HG02970 (cell line): ENCODE results near the gene OCRL.
"Not testable (repeated sequence)": the region's sequence is repeated elsewhere in the genome, so short reads cannot be mapped to it uniquely, and the experiment has no call there.

Experiments used
- ATAC-seq: cut with Tn5 transposase; IDR thresholded peaks from one replicate; pipeline ENCODE4 v1.9.1; 2021; ENCODE audit warnings: mild to moderate bottlenecking, moderate library complexity, moderate number of reproducible peaks; ENCODE audit not compliant: unreplicated experiment, low FRiP score

The OCRL gene

DNA sequence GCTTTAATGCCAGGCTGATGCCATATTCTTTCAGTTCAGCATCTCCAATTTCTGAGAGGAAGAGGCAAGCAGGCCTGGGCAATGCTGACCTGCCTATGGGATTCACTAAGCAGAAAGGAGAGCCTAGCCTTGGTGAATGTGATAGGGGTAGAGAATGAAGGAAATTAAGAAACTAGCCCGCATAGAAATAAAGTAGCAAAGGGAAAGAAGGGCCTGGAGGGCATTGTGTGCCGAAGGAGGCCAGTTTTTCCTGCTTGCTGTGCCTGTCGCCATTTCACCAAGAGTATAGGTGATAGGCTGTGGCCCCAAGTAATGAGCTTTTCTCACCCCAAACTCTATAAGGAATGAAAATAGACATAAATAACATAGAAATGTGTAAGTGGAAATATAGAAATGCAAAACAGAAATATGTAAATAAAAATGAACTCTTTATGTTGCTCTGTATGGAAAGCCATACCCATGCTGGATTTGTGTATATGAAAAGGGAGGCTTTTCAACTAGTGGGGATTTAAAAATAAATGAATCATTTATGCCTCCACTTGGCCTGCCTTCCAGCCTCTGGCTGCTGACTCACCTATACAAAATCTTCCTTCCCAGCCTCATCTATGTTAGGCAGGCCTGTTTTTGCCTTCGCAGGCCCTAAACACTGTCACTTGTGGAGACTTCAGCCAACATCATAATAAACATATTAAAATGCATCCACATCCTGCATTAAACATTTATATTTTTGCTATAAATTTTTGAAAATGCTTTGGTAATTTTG lies 5.1 kb upstream of the OCRL start:
- ATAC-seq: no peak

DNA sequence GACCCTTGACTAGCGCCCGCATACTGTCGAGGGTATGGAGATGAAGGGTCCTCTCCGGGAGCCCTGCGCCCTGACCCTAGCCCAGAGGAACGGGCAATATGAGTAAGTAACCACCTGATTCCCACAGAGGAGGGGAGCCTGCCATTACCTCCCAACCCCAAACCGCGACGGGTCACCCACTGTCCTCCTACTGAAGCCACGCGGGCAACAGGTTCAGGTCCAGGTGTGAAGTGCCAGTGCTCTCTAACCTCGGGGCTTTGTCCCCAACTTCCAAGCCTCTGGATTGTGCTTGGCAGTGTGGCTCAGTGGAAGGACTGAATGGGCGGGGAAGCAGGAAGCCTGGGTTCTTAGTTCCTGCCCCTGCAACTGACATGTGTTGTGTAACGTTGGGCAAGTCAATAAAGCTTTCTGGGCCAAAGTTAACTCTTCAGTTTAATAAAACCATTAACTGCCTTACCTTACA lies 694 bp downstream of the OCRL start:
- ATAC-seq: no peak

DNA sequence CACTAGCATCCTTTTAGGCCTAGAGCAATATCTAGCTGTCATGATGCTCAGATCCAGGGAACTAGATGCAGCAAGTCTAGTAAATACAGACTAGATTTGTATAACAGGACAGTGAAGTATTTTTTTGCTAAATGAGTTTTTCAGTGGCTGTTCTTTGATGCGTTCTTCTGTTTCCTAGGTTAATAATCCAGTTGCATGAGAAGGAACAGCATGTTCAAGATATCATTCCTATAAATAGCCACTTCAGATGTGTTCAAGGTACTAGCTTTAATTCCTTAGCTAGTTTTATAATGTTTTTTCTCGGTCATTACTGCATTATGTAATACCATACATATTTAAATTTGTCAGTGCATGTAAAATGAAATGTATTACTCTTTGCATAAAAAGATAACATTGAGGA lies 4.7 kb downstream of the OCRL start:
- ATAC-seq: no peak

DNA sequence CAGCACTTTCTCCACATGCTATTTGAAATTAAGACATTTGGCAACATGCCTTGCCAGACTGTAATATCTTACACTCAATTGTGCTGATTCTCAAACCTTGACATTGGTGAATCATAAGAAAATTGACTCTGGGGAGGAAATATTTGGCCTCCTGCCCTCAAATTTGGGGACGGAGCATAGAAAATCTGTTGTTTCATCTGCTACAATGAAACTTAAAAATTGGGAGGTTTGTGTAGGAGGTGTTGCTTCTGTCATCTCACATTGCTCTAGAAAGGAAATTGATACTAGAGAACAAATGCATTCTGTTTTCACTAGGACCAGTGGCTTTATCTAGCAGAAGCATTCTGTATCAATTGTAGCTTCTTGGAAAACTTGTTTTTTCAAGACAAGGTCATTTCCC lies 5.3 kb downstream of the OCRL start:
- no peak for ATAC-seq

DNA sequence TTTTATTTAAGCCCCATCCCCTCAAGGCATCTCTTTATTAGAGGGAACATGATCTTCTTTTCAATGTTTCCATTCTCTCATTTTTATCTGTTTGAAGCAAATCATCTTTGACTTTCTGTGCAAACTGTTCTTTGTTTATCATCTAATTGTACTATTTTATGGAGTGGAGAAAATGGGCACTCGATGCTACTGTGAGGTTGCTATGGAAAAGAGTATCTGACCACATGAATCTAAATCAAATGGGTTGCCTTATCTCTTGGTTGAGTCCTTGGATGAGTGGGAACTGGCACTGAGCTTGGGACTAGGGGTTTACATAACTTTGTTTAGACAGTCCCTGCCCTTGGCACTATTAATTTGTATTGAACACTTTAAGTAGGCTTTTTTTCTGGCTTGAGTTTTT lies 9.1 kb downstream of the OCRL start:
- ATAC-seq: no peak

DNA sequence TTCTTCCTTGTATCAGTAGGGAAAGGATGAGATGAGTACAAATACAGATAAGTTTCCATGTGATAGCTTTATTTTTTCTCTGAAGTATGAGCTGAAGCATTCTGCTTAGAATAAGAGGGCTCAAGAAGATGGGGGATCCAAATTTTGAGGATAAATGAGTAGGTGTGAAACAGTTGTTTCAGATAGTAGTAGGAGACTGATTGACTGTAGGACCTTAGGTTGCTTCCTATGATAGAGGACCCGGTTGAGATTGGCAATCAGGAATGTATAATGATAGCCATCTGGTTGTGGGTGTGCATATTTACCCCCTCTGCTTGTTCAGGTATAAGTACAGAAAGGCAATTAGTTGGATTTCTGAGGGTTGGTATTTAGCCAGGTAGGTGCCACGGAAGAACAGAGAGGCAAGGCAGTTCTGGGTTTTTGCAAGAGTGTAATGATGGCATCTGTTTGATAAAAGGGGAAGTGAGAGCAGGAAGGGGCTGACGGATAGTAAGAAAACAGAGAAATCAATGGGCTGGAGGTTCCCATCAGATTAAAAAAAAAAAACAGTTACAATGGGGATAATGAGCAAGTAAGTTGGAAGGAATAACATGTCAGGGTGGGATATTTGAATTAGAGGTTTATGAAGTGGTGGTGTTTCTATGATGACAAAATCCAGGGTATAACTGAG lies 13.7 kb downstream of the OCRL start:
- peak; percentile 78 for ATAC-seq

DNA sequence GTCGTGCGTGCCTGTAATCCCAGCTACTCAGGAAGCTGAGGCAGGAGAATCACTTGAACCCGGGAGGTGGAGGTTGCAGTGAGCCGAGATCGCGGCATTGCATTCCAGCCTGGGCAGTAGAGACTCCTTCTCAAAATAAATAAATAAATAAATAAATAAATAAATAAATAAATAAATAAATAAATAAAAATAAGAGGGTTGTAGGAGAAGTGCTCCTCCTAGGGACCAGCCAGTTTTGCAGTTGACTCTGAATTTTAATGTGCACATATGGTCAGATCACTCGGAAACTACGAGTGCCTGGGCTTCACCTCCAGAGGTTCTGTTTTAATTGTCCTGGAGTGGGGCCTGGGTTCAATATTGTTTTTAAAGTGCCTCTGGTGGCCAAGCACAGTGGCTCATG lies 14.8 kb downstream of the OCRL start:
- ATAC-seq: not testable (repeated sequence)

DNA sequence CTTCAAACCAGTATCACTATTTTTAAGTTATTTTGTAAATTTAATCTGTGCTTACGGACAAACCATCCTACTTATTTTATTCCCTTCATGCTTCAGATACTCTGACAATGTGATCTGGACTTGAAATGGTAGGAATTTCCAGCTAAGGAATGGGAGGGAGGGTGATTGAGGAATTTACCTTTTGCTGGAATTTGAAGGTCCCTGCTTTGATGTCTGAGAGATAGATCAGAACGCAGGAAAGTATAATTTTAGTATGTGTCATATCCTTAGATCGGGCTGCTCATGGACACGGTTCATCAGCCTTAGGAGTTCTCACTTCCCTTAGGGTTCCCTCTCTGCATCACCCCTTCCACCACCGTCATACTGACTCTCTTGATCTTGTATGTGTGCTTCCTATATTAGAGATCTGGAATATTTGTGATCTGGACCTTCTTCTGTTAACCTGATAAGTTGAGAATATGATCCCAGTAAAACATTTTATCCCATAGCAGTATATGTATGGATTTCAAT lies 16.8 kb downstream of the OCRL start:
- ATAC-seq: no peak

DNA sequence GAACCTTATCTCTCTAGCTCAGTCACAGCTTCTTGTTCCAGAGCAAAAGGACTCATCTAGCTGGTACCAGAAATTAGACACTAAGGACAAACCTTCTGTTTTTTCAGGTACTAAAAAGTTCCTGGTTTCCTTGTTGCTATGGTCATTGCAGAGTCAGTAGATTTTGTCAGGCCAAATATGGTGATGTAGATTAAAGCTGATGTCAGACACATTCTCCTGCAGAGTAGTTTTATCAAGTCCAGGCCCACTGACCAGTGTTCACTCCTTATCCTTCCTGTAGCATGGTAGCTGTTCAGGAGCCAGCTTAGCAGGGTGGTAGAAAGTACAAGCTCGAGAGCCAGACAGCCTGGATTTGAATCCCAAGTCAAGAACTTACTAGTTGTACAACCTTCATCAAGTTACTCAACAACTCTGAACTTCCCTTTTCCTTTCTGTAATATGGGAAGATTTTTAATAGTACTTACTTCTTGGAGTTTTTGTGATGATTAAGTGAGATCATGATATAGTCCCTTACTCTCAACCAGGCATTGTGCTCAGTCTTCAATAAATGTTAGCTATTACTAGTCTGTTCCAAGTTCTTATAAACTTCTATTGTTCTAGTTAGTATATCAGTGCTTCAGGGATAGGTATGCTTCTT lies 17.9 kb downstream of the OCRL start:
- no peak for ATAC-seq

DNA sequence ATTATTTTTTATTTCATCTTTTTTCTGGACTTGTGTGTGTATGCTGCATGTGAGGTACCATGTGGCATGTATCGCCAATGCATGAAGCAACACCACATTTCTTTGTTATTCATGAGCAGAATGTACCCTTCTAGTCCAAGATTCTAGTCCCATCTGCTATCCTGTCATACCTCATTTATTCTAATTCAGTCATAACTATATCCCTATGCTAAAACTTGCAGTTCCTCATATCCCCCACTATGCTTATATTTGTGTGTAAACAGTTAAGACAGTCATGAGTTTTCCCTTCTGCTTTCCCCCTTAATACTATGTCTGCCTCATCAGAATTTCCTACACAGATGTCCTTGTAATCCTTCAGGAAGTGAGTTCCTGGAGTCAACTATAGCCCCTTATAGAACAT lies 19.7 kb downstream of the OCRL start:
- no peak for ATAC-seq

DNA sequence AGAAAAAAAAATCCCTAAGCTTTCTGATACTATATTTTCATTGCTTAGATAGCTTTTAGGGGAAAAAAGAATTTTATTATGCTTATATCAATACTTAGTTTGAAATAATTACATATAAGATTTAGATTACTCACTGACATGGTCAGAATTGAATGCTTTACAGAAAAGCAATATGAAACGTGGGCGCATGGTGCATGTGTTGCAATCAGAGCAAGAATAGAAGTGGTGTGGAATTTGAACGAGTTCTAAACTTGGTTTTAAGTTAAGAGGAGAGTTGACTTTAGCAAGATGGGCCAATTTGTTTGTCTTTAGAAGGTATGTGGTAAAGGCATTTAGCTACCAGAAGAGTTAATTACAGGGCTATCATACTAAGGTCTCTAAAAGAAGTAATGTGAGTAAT lies 21.4 kb downstream of the OCRL start:
- no peak for ATAC-seq

DNA sequence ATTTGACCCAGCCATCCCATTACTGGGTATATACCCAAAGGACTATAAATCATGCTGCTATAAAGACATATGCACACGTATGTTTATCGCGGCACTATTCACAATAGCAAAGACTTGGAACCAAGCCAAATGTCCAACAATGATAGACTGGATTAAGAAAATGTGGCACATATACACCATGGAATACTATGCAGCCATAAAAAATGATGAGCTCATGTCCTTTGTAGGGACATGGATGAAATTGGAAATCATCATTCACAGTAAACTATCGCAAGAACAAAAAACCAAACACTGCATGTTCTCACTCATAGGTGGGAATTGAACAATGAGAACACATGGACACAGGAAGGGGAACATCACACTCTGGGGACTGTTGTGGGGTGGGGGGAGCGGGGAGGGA lies 24.3 kb downstream of the OCRL start:
- not testable (repeated sequence) for ATAC-seq

DNA sequence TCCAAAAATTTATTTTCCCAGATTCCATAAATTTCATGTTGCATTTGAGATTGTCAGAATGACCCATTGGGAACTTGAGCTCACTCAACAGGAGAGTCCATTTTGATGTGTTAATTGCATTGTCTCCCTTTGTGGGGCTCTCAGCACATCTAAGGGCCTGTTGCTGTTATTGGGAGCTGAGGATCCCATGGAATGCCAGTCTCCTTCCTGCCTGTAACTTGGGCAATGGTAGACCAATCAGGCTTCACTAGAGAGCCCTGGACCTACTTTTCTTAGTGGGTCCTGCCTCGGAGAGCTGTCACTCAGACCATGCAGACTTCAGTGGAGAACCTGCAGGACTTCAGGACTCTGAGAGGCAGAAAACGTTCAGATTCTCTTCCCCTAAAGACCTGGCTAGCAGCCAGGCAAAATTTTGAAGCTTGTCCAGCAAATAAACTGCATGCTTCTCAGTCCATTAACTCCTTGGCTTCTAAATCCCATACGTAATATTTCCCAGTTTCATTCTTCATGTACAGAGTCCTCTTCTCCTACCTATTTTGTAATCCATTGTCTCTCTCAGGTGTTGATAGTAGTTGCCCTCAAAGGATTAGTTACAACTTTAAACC lies 25.1 kb downstream of the OCRL start:
- no peak for ATAC-seq

DNA sequence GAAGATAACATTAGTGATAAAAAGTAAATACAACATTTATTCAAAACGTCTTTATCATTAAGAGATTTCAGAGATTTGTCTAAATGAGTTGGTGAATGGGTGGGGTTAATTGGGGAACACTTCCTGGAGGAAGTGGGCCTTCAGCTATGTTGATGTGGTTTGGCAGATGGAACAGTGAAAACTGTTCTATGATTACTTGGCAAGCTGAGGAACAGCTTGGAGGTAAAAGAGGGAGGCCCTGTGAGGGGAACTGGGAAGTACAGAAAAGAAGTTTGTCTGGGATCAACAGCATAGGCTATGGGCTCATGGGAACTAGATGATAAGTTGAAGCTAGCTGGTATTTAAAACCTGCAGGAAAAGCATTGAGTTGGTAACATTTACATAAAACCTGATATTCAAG lies 26.0 kb downstream of the OCRL start:
- no peak for ATAC-seq

DNA sequence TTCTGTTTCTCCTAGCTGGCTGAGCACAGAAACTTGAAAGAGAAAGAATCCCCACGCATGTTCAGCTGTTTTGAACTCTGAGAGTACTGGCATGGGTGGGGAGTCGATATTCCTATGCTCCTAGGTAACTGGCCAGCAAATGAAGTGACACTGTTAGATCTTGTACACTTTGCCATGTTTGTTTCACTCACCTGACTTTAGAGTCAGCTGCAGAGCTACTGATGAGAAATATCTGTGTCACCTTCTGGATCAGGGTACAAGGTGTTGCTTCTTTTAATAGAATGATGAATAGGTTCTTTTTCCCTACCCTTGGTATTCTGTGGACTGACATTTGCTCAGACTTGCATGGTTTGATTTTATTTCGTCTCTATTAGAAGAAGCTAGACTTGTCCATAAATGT lies 28.3 kb downstream of the OCRL start:
- ATAC-seq: no peak

DNA sequence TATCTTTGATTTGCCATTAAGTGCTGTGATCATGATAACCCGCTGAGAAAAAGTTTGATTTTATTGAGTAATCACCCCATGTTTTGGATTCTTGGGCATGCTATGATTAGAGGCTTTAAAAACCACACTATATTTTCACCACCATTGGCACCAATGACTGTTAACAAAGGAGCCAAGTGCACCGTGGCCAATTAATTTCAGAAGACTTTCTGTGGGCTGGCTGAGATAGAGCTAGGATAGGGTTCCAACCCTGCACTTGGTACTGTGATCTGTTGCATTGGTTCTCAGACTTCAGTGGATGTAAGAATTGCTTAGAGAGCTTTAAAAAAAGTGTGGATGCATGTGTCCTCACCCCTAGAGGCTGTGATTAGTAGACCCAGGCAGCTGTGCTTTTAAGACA lies 32.4 kb downstream of the OCRL start:
- no peak for ATAC-seq

DNA sequence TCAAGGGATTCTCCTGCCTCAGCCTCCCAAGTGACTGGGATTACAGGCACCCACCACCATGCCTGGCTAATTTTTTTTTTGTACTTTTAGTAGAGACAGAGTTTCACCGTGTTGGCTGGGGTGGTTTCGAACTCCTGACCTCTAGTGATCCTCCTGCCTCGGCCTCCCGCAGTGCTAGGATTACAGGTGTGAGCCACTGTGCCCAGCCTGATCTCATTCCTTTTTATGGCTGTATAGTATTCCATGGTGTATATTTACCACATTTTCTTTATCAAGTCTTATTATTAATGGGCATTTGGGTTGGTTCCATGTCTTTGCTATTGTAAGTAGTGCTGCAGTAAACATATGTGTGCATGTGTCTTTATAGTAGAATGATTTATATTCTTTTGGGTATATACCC lies 33.6 kb downstream of the OCRL start:
- not testable (repeated sequence) for ATAC-seq

DNA sequence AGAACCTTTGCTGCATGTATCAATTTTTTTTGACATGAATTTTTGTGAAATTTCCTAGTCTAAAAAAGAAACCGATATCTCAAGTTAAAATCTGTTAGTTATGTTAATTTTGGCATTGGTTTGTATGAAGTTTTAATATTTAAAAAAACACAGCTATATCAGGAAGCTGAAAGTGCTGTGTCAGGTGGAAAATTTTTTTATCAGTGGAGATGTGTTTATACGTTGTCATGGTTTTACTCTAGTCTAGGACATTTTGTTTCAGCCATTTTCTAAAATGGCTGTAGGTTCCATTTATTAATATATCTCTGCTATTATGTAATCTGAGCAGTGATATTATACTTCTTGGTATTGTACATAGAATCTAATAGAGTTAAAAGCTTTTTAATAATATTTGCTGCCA lies 34.2 kb downstream of the OCRL start:
- ATAC-seq: no peak

DNA sequence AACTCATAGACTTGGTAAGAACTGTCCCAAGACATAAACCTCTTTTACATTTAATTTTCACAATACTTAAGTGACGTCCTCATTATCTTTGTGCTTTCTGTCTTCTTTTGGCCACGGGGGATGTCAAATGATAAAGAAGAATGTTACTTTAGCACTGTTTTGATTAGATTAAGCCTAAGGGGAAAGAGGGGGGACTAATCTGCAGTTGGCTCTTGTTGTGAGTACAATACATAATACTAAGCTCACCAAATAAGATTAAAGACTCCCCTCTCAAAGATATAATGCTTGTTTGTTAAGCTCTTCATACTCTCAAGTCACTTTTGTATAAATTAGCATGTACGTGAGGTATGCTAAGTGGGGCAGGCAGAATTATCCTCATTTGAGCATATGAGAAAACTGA lies 36.5 kb downstream of the OCRL start:
- no peak for ATAC-seq

DNA sequence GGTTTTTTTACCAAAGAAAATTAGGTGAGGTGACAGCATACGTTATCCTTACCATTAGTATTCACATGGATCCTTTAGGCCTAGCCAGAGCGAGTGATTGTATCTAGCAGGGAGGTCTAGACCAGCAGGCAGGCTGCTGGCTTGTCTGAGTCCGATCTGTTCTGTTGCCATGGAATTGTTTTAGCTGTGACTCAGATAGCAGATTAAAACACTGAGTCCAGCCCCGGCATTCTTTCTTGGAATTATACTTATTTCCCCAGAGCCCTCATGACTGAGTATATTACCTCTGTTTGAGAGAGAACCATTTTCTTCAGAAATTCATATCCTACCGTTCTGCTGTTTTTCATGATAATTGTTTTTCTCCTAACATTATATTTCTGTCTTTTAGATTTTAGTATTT lies 37.4 kb downstream of the OCRL start:
- ATAC-seq: no peak

DNA sequence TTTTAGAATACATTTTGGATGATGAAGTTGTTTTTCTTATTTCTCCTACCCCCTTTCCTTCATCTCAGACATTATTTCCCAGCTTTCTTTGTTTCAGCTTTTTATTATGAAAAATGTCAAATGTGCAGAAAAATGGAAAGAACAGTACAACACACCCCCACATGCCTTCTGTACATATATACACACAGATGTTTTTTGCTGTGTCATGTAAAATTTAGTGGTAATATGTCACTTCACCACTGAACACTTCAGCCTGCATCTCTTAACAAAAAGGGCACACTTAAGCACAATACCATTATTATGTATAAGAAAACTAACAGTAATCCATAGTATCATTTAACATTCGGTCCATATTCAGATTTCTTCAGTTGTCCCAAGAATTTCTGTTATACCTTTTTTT lies 37.8 kb downstream of the OCRL start:
- no peak for ATAC-seq
